ENCODE measurements around the gene ZNF521. TPM values are rescaled to one million over a fixed set of nuclear protein-coding genes. Genes with fewer than 3 reads are reported as not detected.
A peak's percentile ranks its signal among the peaks of the same experiment; 100 is the strongest.

The ZNF521 gene
- total RNA-seq, 1 donor from 2014 or later = 66.4 TPM

- no peak for DNase-seq (ENCODE audit: low read depth in 2 of 2)
Observed at GRCh38 chr18:25335676-25336075, 16.3 kb downstream of the ZNF521 start.

GRCh38 chr18:25335062-25335461 lies 16.9 kb downstream of the ZNF521 start:
- no peak for DNase-seq (ENCODE audit: low read depth in 2 of 2)

- no peak for DNase-seq (ENCODE audit: low read depth in 2 of 2)
Observed at GRCh38 chr18:25334588-25334987, 17.4 kb downstream of the ZNF521 start.

GRCh38 chr18:25332002-25332401 lies 20.0 kb downstream of the ZNF521 start:
- DNase-seq (ENCODE audit: low read depth in 2 of 2) = no peak

- no peak for DNase-seq (ENCODE audit: low read depth in 2 of 2)
Observed at GRCh38 chr18:25329783-25330182, 22.2 kb downstream of the ZNF521 start.

- DNase-seq (ENCODE audit: low read depth in 2 of 2) = no peak
Observed at GRCh38 chr18:25327584-25327983, 24.4 kb downstream of the ZNF521 start.

- no peak for DNase-seq (ENCODE audit: low read depth in 2 of 2)
Observed at GRCh38 chr18:25326361-25326952, 25.5 kb downstream of the ZNF521 start.

GRCh38 chr18:25322806-25323205 lies 29.2 kb downstream of the ZNF521 start:
- DNase-seq (ENCODE audit: low read depth in 2 of 2) = peak in 1 of 2 donors; percentile 32

GRCh38 chr18:25316381-25317018 lies 35.5 kb downstream of the ZNF521 start:
- no peak for DNase-seq (ENCODE audit: low read depth in 2 of 2)

GRCh38 chr18:25314838-25315190 lies 37.2 kb downstream of the ZNF521 start:
- DNase-seq (ENCODE audit: low read depth in 2 of 2) = no peak

- no peak for DNase-seq (ENCODE audit: low read depth in 2 of 2)
Observed at GRCh38 chr18:25314151-25314837, 37.7 kb downstream of the ZNF521 start.

GRCh38 chr18:25313268-25313667 lies 38.7 kb downstream of the ZNF521 start:
- DNase-seq (ENCODE audit: low read depth in 2 of 2) = no peak

- peak; percentile 28 to 75 for DNase-seq (ENCODE audit: low read depth in 2 of 2)
Observed at GRCh38 chr18:25310045-25310444, 41.9 kb downstream of the ZNF521 start.

- DNase-seq (ENCODE audit: low read depth in 2 of 2) = no peak
Observed at GRCh38 chr18:25308381-25308780, 43.6 kb downstream of the ZNF521 start.

- no peak for DNase-seq (ENCODE audit: low read depth in 2 of 2)
Observed at GRCh38 chr18:25307192-25307591, 44.8 kb downstream of the ZNF521 start.

- DNase-seq (ENCODE audit: low read depth in 2 of 2) = no peak
Observed at GRCh38 chr18:25306671-25307070, 45.3 kb downstream of the ZNF521 start.

GRCh38 chr18:25305584-25305983 lies 46.4 kb downstream of the ZNF521 start:
- no peak for DNase-seq (ENCODE audit: low read depth in 2 of 2)

- DNase-seq (ENCODE audit: low read depth in 2 of 2) = no peak
Observed at GRCh38 chr18:25300492-25300891, 51.5 kb downstream of the ZNF521 start.

GRCh38 chr18:25299426-25300300 lies 52.3 kb downstream of the ZNF521 start:
- DNase-seq (ENCODE audit: low read depth in 2 of 2) = peak in 1 of 2 donors; percentile 41

- peak; percentile 92 to 99 for DNase-seq (ENCODE audit: low read depth in 2 of 2)
Observed at GRCh38 chr18:25298853-25299274, 53.1 kb downstream of the ZNF521 start.

- DNase-seq (ENCODE audit: low read depth in 2 of 2) = no peak
Observed at GRCh38 chr18:25295624-25296138, 56.3 kb downstream of the ZNF521 start.

GRCh38 chr18:25291150-25291549 lies 60.8 kb downstream of the ZNF521 start:
- no peak for DNase-seq (ENCODE audit: low read depth in 2 of 2)

Measured in dermis microvascular lymphatic vessel endothelial cell (primary cell).